Stomach (tissue), 9 donors: ENCODE results near the gene TSHZ2. TPM values are rescaled to one million over a fixed set of nuclear protein-coding genes. Genes with fewer than 3 reads are reported as not detected.

Source experiments
- DNase-seq, 2 donors: peaks; one replicate each; pipeline versions ENCODE4 v3.0.0 to v3.0.0-alpha.2; 2013 to 2019
- H3K27ac ChIP-seq, 5 donors: fragments of 200-600 bp in 4 of 5; sonication (generic) in 4 of 5; one replicate each; pipeline ENCODE4 v1.5.1; 2013 to 2019; ENCODE audit warnings: mild to moderate bottlenecking in 1 of 5, moderate library complexity in 1 of 5
- H3K27me3 ChIP-seq, 3 donors: fragments of 200-600 bp; sonication (generic); one replicate each; pipeline ENCODE4 v1.5.1; 2017 to 2019; ENCODE audit warnings: mixed run types in 1 of 3
- H3K36me3 ChIP-seq, 4 donors: fragments of 200-600 bp; sonication (generic); 1 replicate in 3 of 4; 2 replicates in 1 of 4; pipeline ENCODE4 v1.5.1; 2016 to 2019
- H3K4me1 ChIP-seq, 4 donors: fragments of 200-600 bp; sonication (generic); one replicate each; pipeline ENCODE4 v1.5.1; 2016 to 2019
- H3K4me3 ChIP-seq, 4 donors: fragments of 200-600 bp; sonication (generic) in 3 of 4; one replicate each; pipeline ENCODE4 v1.5.1; 2016 to 2019; ENCODE audit warnings: mild to moderate bottlenecking in 1 of 4
- H3K9me3 ChIP-seq, 4 donors: fragments of 200-600 bp; sonication (generic); one replicate each; pipeline ENCODE4 v1.5.1; 2016 to 2019
- EP300 ChIP-seq: sonication (generic); formaldehyde crosslinking; IDR thresholded peaks from one replicate; pipeline ENCODE4 v1.6.1; 2017; ENCODE audit warnings: antibody characterized with exemption
- POLR2A ChIP-seq, 4 donors: fragments of 450-650 bp; IDR thresholded peaks; one replicate each; pipeline ENCODE4 v1.6.1; 2016; ENCODE audit warnings: antibody characterized with exemption in 4 of 4, control low read depth in 2 of 4, mild to moderate bottlenecking in 1 of 4, moderate library complexity in 1 of 4
- POLR2AphosphoS5 ChIP-seq, 3 donors: sonication (generic); formaldehyde crosslinking; IDR thresholded peaks; one replicate each; pipeline ENCODE4 v1.6.1; 2016; ENCODE audit warnings: antibody characterized with exemption in 3 of 3
- WGBS, 5 donors: extraction: QIAGEN DNeasy Blood & Tissue Kit in 3 of 5; methylation state at CpG; one replicate each; pipeline versions ENCODE4 v1.1.5 to v1.1.7; 2013 to 2018; 5-methylcytosine and 5-hydroxymethylcytosine counted together
- intact Hi-C: fragments of 100-400 bp; cut with DNase I; formaldehyde crosslinking; loops from one replicate; pipeline ENCODE4 v1.15.1; 2023; ENCODE audit warnings: low total_unique reads
- polyA plus RNA-seq, 3 donors: library from polyadenylated mRNA; stranded (reverse); fragments of 200-250 nt; gene quantifications; one replicate each; pipeline ENCODE4 v1.2.3, GENCODE V29; 2013
- total RNA-seq, 5 donors: library from RNA; depleted of rRNA; stranded (reverse); fragments of >200 nt; gene quantifications; one replicate each; pipeline versions ENCODE4 v1.1.0 to v1.2.3, GENCODE V29; 2014 to 2016
- TF ChIP-seq, protein P1 (sequence below), 7 experiments: fragments of 450-650 bp in 4 of 7; fragments of 200-600 bp in 3 of 7; sonication (generic) in 3 of 7; IDR thresholded peaks; one replicate each; pipeline ENCODE4 v1.5.1; 2016 to 2019; ENCODE audit warnings: antibody characterized with exemption in 7 of 7, control low read depth in 2 of 7, mild to moderate bottlenecking in 1 of 7
- donor health status: healthy with polysubstance abuse.
- donor health status: Bipolar disorder and iron deficiency.
- donor health status: healthy.

The TSHZ2 gene
- total and polyA plus RNA-seq, 8 donors, result 2.9 to 20.5 (median 5.8) TPM

DNA sequence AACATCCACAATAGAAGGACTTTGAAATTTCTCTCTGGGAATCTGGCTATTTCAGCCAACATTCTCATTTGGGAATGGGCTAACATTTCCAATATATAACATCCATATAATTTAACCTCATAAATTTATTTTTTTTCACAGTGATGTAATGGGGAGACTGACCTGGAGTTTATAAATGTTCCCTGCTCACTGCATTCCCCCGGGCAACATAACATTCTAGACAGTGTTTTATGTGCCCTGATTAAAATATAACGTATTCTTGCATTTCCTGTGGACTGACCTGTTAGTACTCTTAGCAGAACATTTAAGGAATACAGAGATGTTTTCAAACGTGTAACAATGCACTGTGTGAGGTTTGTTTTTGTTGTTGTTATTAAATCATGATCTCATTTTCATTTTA, 20.9 kb downstream of the TSHZ2 start:
- intact Hi-C loops, result no loop called here

DNA sequence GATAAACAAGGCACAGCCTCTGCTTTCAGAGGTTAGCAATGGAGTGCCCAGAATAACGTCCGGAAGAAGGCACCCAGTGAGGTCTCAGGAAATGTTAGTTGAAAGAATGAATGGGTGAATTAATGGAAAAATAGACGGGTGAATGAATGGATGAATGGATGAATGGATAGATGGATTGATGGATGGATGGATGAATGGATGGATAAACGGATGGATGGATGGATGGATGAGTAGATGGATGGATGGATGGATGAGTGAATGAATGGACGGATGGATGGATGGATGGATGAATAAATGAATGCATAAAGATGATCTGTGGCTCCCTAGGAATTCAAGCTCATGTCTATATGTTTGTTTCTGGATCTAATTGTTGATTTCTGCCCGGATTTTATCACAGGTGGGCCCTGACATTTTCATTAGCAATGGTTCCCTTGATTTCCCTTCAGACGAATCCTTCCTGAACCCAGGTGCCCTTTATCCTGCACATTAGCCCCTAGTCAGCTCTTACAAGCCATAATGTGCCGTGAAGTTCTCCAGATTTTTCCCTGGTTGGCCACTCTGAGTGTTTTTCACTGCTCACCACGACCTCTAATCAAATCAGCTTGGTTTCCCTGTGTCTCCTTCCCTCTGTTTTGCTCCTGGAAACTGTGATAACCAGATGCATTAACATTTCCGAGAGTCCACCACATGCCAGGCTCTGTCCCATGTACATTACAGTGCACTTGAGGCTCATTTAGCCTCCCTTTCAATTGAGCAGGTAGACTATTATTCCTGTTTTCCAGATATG, 22.2 kb downstream of the TSHZ2 start:
- Histone ChIP-seq H3K27me3 (no peaks in the 10 kb centered on the region), H3K4me3 (no peak overlapping the region), H3K4me1 (peaks cover 0 to 20% (median 11%) of the 10 kb centered on the region in 4 donors), H3K36me3 (no peaks in the 10 kb centered on the region), H3K27ac (no peak overlapping the region), H3K9me3 (no peaks in the 10 kb centered on the region)
- no peak for TF ChIP-seq POLR2AphosphoS5 (IDR thresholded peaks at IDR 0.05)
- TF ChIP-seq, protein P1, sequence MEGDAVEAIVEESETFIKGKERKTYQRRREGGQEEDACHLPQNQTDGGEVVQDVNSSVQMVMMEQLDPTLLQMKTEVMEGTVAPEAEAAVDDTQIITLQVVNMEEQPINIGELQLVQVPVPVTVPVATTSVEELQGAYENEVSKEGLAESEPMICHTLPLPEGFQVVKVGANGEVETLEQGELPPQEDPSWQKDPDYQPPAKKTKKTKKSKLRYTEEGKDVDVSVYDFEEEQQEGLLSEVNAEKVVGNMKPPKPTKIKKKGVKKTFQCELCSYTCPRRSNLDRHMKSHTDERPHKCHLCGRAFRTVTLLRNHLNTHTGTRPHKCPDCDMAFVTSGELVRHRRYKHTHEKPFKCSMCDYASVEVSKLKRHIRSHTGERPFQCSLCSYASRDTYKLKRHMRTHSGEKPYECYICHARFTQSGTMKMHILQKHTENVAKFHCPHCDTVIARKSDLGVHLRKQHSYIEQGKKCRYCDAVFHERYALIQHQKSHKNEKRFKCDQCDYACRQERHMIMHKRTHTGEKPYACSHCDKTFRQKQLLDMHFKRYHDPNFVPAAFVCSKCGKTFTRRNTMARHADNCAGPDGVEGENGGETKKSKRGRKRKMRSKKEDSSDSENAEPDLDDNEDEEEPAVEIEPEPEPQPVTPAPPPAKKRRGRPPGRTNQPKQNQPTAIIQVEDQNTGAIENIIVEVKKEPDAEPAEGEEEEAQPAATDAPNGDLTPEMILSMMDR (IDR thresholded peaks at IDR 0.05), result no peak
- TF ChIP-seq EP300, result no peak
- no peak for TF ChIP-seq POLR2A (IDR thresholded peaks at IDR 0.05)
- no peak for DNase-seq
- 72 to 80% (median 77%) methylated on average over 10 of the region's 10 CpGs for WGBS, 5 donors
- intact Hi-C loops, result no loop called here

More for the DNA sequence above, 20.9 kb downstream of the TSHZ2 start:
- Histone ChIP-seq H3K36me3 (no peaks in the 10 kb centered on the region), H3K4me1 (peaks cover 0 to 20% (median 11%) of the 10 kb centered on the region in 4 donors), H3K27ac (peak overlapping the region in 3 of 5 donors; percentile 15 to 37 (median 31)), H3K4me3 (no peak overlapping the region), H3K27me3 (no peaks in the 10 kb centered on the region), H3K9me3 (no peaks in the 10 kb centered on the region)
- DNase-seq, result peak in 1 of 2 donors; percentile 41
- TF ChIP-seq, protein P1 (IDR thresholded peaks at IDR 0.05), result no peak
- TF ChIP-seq POLR2A (IDR thresholded peaks at IDR 0.05) (no peak), POLR2AphosphoS5 (IDR thresholded peaks at IDR 0.05) (no peak), EP300 (no peak)
- 32 to 46% (median 39%) methylated on average over 3 of the region's 3 CpGs for WGBS, 5 donors

DNA sequence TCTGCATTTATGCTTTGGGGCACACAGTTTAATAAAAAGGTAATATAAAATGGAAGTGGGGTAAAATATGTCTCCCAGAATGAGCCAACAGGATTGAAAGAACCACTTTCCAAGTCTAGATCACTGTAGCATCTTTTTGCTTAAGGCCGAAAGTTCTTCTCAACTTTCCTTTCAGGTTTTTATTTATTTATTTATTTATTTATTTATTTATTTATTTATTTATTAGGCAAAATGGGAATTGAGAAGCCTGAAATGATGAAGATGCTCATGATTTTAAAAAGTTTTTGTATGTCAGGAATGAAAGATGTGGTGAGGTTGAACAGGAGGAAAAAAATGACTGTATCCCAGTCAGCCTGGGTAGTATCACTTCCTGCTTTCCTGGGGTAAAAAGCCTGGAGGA, 24.0 kb downstream of the TSHZ2 start:
- 91 to 100% (median 93%) methylated on average over 1 of the region's 1 CpG for WGBS, 5 donors
- Histone ChIP-seq H3K9me3 (no peaks in the 10 kb centered on the region), H3K4me3 (no peak overlapping the region), H3K27ac (no peak overlapping the region), H3K36me3 (no peaks in the 10 kb centered on the region), H3K4me1 (peaks cover 0 to 20% (median 11%) of the 10 kb centered on the region in 4 donors), H3K27me3 (no peaks in the 10 kb centered on the region)
- no peak for DNase-seq
- no peak for TF ChIP-seq POLR2AphosphoS5 (IDR thresholded peaks at IDR 0.05)
- TF ChIP-seq, protein P1 (IDR thresholded peaks at IDR 0.05), result no peak
- no peak for TF ChIP-seq POLR2A (IDR thresholded peaks at IDR 0.05)
- no peak for TF ChIP-seq EP300
- intact Hi-C loops, result no loop called here

DNA sequence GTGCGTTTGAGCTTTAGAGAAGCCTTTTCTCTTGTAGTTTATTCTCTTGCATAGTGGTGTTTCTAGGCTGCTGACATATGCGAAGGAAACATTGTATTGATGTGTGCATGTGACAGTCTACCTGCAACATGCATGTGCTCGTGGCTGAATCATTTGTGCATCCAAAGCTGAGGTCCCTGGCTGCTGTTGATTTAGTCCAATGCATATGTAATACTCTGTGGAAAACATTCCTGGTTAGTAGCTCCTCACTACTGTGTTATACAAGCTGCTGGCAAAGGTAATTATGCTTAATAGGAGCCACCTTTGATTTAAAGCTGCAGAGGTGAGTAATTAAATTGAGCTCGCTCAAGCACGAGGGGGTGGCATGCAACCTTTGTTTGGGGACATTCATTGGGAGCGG, 24.5 kb downstream of the TSHZ2 start:
- Histone ChIP-seq H3K4me3 (no peak overlapping the region), H3K4me1 (peaks cover 0 to 20% (median 10%) of the 10 kb centered on the region in 4 donors), H3K36me3 (no peaks in the 10 kb centered on the region), H3K27me3 (no peaks in the 10 kb centered on the region), H3K9me3 (no peaks in the 10 kb centered on the region), H3K27ac (no peak overlapping the region)
- TF ChIP-seq, protein P1 (IDR thresholded peaks at IDR 0.05), result no peak
- no peak for TF ChIP-seq POLR2AphosphoS5 (IDR thresholded peaks at IDR 0.05)
- TF ChIP-seq EP300, result no peak
- TF ChIP-seq POLR2A (IDR thresholded peaks at IDR 0.05), result no peak
- intact Hi-C loops, result no loop called here
- no peak for DNase-seq
- 72 to 84% (median 76%) methylated on average over 6 of the region's 6 CpGs for WGBS, 5 donors
